SK-N-SH treated with all-trans-retinoic acid at 6 μM for 48 hours (cell line): ENCODE measurements around the gene MYH14.

ENCODE experiments used
- ATAC-seq: fragments of 200-7000 bp; cut with Tn5 transposase; 3 replicates; pipeline ENCODE4 v1.9.1; 2020; ENCODE audit warnings: mild to moderate bottlenecking, moderate library complexity
- ARNTL ChIP-seq: fragments of 450-650 bp; formaldehyde crosslinking; IDR thresholded peaks from 2 replicates; pipeline ENCODE4 v1.5.0; 2020; ENCODE audit warnings: low read depth, mild to moderate bottlenecking, moderate library complexity, borderline replicate concordance
- BACH2 ChIP-seq: fragments of 250-450 bp; sonication (Bioruptor Pico); IDR thresholded peaks from 2 replicates; pipeline ENCODE4 v1.9.0; 2021; ENCODE audit warnings: mild to moderate bottlenecking, borderline replicate concordance
- CREB5 ChIP-seq: fragments of 250-450 bp; sonication (Bioruptor Pico); IDR thresholded peaks from 2 replicates; pipeline ENCODE4 v1.5.1; 2020; ENCODE audit warnings: low read depth, mild to moderate bottlenecking, moderate library complexity
- CSDC2 ChIP-seq: fragments of 250-450 bp; sonication (Bioruptor Pico); IDR thresholded peaks from 2 replicates; pipeline ENCODE4 v1.5.0; 2020; ENCODE audit warnings: mild to moderate bottlenecking, moderate library complexity
- CSRNP3 ChIP-seq: fragments of 250-450 bp; sonication (Bioruptor Pico); IDR thresholded peaks from 2 replicates; pipeline ENCODE4 v1.5.1; 2021; ENCODE audit warnings: mild to moderate bottlenecking, moderate library complexity
- ESRRG ChIP-seq: fragments of 250-450 bp; sonication (Bioruptor Pico); IDR thresholded peaks from 2 replicates; pipeline ENCODE4 v1.6.1; 2021; ENCODE audit warnings: mild to moderate bottlenecking
- GLIS3 ChIP-seq: fragments of 250-450 bp; sonication (Bioruptor Pico); IDR thresholded peaks from 2 replicates; pipeline ENCODE4 v1.5.0; 2020; ENCODE audit warnings: mild to moderate bottlenecking, moderate library complexity
- ISL1 ChIP-seq: fragments of 250-450 bp; sonication (Bioruptor Pico); IDR thresholded peaks from 2 replicates; pipeline ENCODE4 v2.1.2; 2022; ENCODE audit warnings: mild to moderate bottlenecking, moderate library complexity
- OSR1 ChIP-seq: fragments of 250-450 bp; sonication (Bioruptor Pico); IDR thresholded peaks from 2 replicates; pipeline ENCODE4 v1.8.0; 2022; ENCODE audit warnings: moderate library complexity, mild to moderate bottlenecking, inconsistent platforms
- SNAI2 ChIP-seq: fragments of 250-450 bp; sonication (Bioruptor Pico); IDR thresholded peaks from 2 replicates; pipeline ENCODE4 v1.5.0; 2020; ENCODE audit warnings: mild to moderate bottlenecking, moderate library complexity
- TCF4 ChIP-seq: fragments of 250-450 bp; sonication (Bioruptor Pico); IDR thresholded peaks from 2 replicates; pipeline ENCODE4 v1.8.0; 2021; ENCODE audit warnings: mild to moderate bottlenecking, moderate library complexity, borderline replicate concordance
- TOX ChIP-seq: fragments of 250-450 bp; sonication (Bioruptor Pico); IDR thresholded peaks from 2 replicates; pipeline ENCODE4 v1.8.0; 2021; ENCODE audit warnings: mild to moderate bottlenecking, moderate library complexity, borderline replicate concordance
- TSHZ2 ChIP-seq: fragments of 250-450 bp; sonication (Bioruptor Pico); IDR thresholded peaks from 2 replicates; pipeline ENCODE4 v1.5.0; 2020; ENCODE audit warnings: mild to moderate bottlenecking, moderate library complexity
- ZC3H10 ChIP-seq: fragments of 250-450 bp; sonication (Bioruptor Pico); IDR thresholded peaks from 2 replicates; pipeline ENCODE4 v1.5.1; 2021; ENCODE audit warnings: mild to moderate bottlenecking, moderate library complexity
- ZFP3 ChIP-seq: fragments of 250-450 bp; sonication (Bioruptor Pico); IDR thresholded peaks from 2 replicates; pipeline ENCODE4 v1.5.0; 2020; ENCODE audit warnings: mild to moderate bottlenecking, moderate library complexity
- ZFP30 ChIP-seq: fragments of 450-650 bp; formaldehyde crosslinking; IDR thresholded peaks from 2 replicates; pipeline ENCODE4 v1.5.0; 2022; ENCODE audit warnings: mild to moderate bottlenecking, moderate library complexity
- ZNF565 ChIP-seq: fragments of 450-650 bp; formaldehyde crosslinking; conservative IDR thresholded peaks from 2 replicates; pipeline ENCODE4 v1.5.0; 2020; ENCODE audit warnings: low read depth, mild to moderate bottlenecking, moderate library complexity
- ZNF70 ChIP-seq: fragments of 450-650 bp; formaldehyde crosslinking; IDR thresholded peaks from 2 replicates; pipeline ENCODE4 v1.5.0; 2020; ENCODE audit warnings: mild to moderate bottlenecking, moderate library complexity
- ZNF8 ChIP-seq: fragments of 450-650 bp; formaldehyde crosslinking; IDR thresholded peaks from 2 replicates; pipeline ENCODE4 v1.5.0; 2020; ENCODE audit warnings: mild to moderate bottlenecking, moderate library complexity
- TF ChIP-seq, protein P1 (sequence below): fragments of 250-450 bp; sonication (Bioruptor Pico); IDR thresholded peaks from 2 replicates; pipeline ENCODE4 v1.8.0; 2021; ENCODE audit warnings: low read depth, mild to moderate bottlenecking, moderate library complexity, borderline replicate concordance
- TF ChIP-seq, protein P2 (sequence below): fragments of 250-450 bp; sonication (Bioruptor Pico); IDR thresholded peaks from 2 replicates; pipeline ENCODE4 v1.8.0; 2020; ENCODE audit warnings: mild to moderate bottlenecking, moderate library complexity, borderline replicate concordance

Gene MYH14

DNA sequence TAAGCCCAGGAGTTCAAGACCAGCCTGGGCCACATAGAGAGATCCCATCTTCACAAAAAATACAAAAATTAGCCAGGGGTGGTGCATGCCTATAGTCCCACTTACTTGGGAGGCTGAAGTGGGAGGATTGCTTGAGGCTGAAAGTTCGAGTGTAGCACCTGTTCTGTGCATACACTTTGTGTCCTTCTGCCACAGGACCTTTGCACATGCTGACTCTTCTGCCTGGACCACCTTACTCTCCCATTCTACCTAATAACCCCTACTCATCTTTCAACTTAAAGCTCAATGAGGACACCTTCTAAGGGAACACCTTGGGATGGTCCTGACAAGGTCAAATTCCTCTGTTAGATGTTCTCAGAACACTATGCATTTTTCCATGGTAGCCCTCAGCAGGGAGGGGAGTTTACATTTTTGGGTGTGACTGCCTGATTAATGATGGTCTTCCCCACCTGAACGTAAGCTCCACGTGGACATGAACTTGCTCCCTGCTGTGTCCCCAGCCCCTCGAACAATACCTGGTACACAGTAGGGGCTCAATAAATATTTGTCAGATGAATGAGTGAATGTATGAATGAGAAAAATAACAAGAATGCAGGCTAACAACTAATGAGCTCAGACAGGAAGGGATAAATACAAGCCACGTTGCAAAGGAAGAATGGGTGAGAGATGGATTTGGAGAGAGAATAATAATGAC, 29.2 kb upstream of the MYH14 start:
- ATAC-seq: no peak
- TF ChIP-seq ZNF565 (CRISPR knock-in tag) (no peak), CREB5 (CRISPR knock-in tag) (no peak), ZNF70 (CRISPR knock-in tag) (no peak), ZFP30 (CRISPR knock-in tag) (no peak), TCF4 (no peak), GLIS3 (no peak), ZNF8 (CRISPR knock-in tag) (no peak), ARNTL (no peak), ZFP3 (CRISPR knock-in tag) (no peak), SNAI2 (no peak), ISL1 (no peak), CSRNP3 (CRISPR knock-in tag) (no peak), ZC3H10 (CRISPR knock-in tag) (no peak), TSHZ2 (CRISPR knock-in tag) (no peak)
- TF ChIP-seq, protein P1, sequence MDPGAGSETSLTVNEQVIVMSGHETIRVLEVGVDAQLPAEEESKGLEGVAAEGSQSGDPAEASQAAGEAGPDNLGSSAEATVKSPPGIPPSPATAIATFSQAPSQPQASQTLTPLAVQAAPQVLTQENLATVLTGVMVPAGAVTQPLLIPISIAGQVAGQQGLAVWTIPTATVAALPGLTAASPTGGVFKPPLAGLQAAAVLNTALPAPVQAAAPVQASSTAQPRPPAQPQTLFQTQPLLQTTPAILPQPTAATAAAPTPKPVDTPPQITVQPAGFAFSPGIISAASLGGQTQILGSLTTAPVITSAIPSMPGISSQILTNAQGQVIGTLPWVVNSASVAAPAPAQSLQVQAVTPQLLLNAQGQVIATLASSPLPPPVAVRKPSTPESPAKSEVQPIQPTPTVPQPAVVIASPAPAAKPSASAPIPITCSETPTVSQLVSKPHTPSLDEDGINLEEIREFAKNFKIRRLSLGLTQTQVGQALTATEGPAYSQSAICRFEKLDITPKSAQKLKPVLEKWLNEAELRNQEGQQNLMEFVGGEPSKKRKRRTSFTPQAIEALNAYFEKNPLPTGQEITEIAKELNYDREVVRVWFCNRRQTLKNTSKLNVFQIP: no peak

- TF ChIP-seq OSR1 (CRISPR knock-in tag) (no peak), CREB5 (CRISPR knock-in tag) (no peak), GLIS3 (no peak), ZFP30 (CRISPR knock-in tag) (no peak), ZFP3 (CRISPR knock-in tag) (no peak), ZNF70 (CRISPR knock-in tag) (no peak), CSDC2 (no peak), ZNF8 (CRISPR knock-in tag) (no peak), TSHZ2 (CRISPR knock-in tag) (no peak), ESRRG (CRISPR knock-in tag) (no peak), BACH2 (CRISPR knock-in tag) (no peak), ZC3H10 (CRISPR knock-in tag) (no peak), ISL1 (no peak), TOX (CRISPR knock-in tag) (no peak), ZNF565 (CRISPR knock-in tag) (no peak), TCF4 (no peak), CSRNP3 (CRISPR knock-in tag) (no peak)
- TF ChIP-seq, protein P1: no peak
- TF ChIP-seq, protein P2, sequence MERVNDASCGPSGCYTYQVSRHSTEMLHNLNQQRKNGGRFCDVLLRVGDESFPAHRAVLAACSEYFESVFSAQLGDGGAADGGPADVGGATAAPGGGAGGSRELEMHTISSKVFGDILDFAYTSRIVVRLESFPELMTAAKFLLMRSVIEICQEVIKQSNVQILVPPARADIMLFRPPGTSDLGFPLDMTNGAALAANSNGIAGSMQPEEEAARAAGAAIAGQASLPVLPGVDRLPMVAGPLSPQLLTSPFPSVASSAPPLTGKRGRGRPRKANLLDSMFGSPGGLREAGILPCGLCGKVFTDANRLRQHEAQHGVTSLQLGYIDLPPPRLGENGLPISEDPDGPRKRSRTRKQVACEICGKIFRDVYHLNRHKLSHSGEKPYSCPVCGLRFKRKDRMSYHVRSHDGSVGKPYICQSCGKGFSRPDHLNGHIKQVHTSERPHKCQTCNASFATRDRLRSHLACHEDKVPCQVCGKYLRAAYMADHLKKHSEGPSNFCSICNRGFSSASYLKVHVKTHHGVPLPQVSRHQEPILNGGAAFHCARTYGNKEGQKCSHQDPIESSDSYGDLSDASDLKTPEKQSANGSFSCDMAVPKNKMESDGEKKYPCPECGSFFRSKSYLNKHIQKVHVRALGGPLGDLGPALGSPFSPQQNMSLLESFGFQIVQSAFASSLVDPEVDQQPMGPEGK (CRISPR knock-in tag): no peak
- no peak for ATAC-seq
Observed at GRCh38 chr19:50175924-50176323, 27.5 kb upstream of the MYH14 start.
